Right atrium auricular region (tissue), 2 donors: ENCODE results near the gene TSPAN3. TPM values are rescaled to one million over a fixed set of nuclear protein-coding genes. Genes with fewer than 3 reads are reported as not detected.

Experiments
- DNase-seq: peaks from one replicate; pipeline ENCODE4 v3.0.0-alpha.2; 2019; ENCODE audit warnings: low spot score
- H3K27ac ChIP-seq, 2 donors: fragments of 200-600 bp; sonication (generic); 1 replicate in 1 of 2; 2 replicates in 1 of 2; pipeline ENCODE4 v1.5.1; 2016 to 2019
- H3K27me3 ChIP-seq, 2 donors: fragments of 200-600 bp; sonication (generic); one replicate each; pipeline versions ENCODE4 v1.5.1 to v1.6.0; 2017 to 2019
- H3K36me3 ChIP-seq: fragments of 200-600 bp; sonication (generic); one replicate; pipeline ENCODE4 v1.5.1; 2016
- H3K4me1 ChIP-seq, 2 donors: fragments of 200-600 bp; sonication (generic); one replicate each; pipeline versions ENCODE4 v1.5.1 to v1.6.0; 2017 to 2019
- H3K4me3 ChIP-seq, 2 donors: fragments of 200-600 bp; sonication (generic); 1 replicate in 1 of 2; 2 replicates in 1 of 2; pipeline ENCODE4 v1.5.1; 2017 to 2019; ENCODE audit warnings: mild to moderate bottlenecking in 1 of 2, moderate library complexity in 1 of 2
- H3K9me3 ChIP-seq, 2 donors: fragments of 200-600 bp; sonication (generic); one replicate each; pipeline ENCODE4 v1.5.1; 2019
- total RNA-seq, 2 donors: library from RNA; depleted of rRNA; stranded (reverse); fragments of >200 nt; gene quantifications; one replicate each; pipeline ENCODE4 v1.1.0, GENCODE V29; 2016
- TF ChIP-seq, protein P1 (sequence below), 2 donors: fragments of 200-600 bp; sonication (generic); IDR thresholded peaks; one replicate each; pipeline ENCODE4 v1.5.1; 2019; ENCODE audit warnings: antibody characterized with exemption in 2 of 2

TSPAN3 gene
- total RNA-seq, 2 donors from 2014 or later: 191 to 361 TPM

DNA sequence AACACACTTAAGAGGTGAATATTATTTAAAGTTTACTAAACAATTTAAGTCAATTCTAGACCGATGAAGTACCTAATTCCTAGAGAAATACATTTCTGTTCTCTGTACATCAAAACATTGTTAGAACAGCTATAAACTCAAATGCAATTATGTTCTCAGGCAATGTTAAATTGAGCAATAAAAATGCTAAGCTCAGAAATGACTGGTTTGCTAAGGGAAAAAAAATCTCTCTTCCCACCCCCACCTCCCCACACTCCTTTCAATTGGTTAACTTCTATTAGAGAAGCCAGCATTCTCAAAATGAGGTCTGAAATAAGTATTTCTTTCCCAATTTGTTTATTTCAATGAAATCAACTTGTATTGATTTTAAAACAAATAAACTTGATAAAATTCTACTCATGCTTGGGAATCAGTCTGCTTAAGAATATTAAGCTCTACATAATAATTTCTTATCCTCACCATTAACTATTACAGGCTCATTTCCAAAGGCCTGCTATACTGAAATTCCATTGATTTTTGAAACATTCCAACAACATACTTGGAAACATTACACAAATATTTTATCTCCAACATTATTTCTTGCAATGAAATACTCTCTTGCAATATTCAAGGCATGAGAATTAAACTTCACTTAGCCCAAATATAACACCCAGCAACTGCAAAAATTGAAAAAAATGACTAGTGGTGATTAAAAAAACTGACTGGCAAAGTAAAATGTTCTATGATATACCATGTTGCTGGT lies 22.6 kb downstream of the TSPAN3 start:
- Histone ChIP-seq H3K4me1 (peaks cover 0 to 12% of the 10 kb centered on the region in 2 donors), H3K9me3 (no peaks in the 10 kb centered on the region), H3K27me3 (no peaks in the 10 kb centered on the region), H3K27ac (no peak overlapping the region), H3K4me3 (no peak overlapping the region), H3K36me3 (peaks cover 38% of the 10 kb centered on the region)
- TF ChIP-seq, protein P1, sequence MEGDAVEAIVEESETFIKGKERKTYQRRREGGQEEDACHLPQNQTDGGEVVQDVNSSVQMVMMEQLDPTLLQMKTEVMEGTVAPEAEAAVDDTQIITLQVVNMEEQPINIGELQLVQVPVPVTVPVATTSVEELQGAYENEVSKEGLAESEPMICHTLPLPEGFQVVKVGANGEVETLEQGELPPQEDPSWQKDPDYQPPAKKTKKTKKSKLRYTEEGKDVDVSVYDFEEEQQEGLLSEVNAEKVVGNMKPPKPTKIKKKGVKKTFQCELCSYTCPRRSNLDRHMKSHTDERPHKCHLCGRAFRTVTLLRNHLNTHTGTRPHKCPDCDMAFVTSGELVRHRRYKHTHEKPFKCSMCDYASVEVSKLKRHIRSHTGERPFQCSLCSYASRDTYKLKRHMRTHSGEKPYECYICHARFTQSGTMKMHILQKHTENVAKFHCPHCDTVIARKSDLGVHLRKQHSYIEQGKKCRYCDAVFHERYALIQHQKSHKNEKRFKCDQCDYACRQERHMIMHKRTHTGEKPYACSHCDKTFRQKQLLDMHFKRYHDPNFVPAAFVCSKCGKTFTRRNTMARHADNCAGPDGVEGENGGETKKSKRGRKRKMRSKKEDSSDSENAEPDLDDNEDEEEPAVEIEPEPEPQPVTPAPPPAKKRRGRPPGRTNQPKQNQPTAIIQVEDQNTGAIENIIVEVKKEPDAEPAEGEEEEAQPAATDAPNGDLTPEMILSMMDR (IDR thresholded peaks at IDR 0.05): no peak
- no peak for DNase-seq

DNA sequence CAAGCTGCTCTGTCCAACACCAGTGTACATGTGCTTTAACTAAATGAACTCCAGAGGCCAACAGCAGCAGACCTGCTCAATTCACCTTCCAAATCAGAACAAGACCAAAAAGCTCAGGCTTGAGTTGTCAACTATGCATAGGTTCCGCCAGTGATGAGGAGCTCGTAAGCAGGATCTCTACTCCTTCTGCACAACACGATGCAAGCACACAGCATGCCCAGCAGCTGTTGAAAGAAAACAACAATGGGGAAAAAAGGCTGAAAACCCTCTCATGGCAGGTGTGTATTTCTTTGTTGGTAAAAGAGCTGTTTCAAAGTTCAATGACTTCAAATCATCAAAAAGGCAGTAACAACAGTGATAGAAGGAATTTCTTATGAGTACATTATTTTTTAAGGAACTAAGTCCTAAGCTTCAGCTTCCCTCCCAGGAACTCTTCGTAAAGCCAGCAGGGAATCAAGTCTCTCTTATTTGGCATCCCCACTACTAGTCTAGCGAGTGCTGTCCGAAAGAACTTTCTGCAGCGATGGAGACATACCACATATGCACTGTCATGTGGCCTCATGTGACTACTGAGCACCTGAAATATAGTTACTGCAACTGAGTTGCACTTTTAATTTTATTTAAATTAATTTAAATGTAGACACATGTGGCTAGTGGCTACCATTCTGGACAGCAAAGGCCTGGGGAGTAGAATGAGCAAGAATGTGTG lies 24.1 kb downstream of the TSPAN3 start:
- Histone ChIP-seq H3K36me3 (peaks cover 33% of the 10 kb centered on the region), H3K4me3 (no peak overlapping the region), H3K27ac (no peak overlapping the region)

DNA sequence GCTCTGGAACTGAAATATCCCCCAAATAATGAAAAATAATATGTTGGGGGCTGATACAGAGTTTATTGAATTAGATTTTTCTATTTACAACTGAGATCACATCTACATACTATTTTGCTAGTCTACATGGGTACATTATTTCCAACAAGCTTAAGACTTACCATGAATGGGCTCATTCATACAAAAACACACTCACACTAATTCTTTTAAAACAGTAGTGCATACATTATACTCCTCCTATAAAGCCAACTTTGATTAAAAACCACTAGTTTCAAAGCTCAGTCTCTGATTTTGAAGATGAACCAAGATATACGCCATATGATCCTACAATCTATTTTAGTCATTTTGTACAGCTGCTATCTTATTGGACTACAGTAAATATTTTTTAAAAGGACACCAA lies 24.9 kb downstream of the TSPAN3 start:
- Histone ChIP-seq H3K4me3 (no peak overlapping the region), H3K9me3 (no peaks in the 10 kb centered on the region), H3K36me3 (peaks cover 26% of the 10 kb centered on the region), H3K27ac (no peak overlapping the region), H3K4me1 (peaks cover 0 to 12% of the 10 kb centered on the region in 2 donors), H3K27me3 (no peaks in the 10 kb centered on the region)
- TF ChIP-seq, protein P1 (IDR thresholded peaks at IDR 0.05): no peak
- no peak for DNase-seq

More for the DNA sequence above, 24.1 kb downstream of the TSPAN3 start:
- peaks cover 0 to 12% of the 10 kb centered on the region in 2 donors for H3K4me1 ChIP-seq
- DNase-seq: no peak
- TF ChIP-seq, protein P1 (IDR thresholded peaks at IDR 0.05): no peak
- H3K9me3 ChIP-seq: no peaks in the 10 kb centered on the region
- H3K27me3 ChIP-seq: no peaks in the 10 kb centered on the region

DNA sequence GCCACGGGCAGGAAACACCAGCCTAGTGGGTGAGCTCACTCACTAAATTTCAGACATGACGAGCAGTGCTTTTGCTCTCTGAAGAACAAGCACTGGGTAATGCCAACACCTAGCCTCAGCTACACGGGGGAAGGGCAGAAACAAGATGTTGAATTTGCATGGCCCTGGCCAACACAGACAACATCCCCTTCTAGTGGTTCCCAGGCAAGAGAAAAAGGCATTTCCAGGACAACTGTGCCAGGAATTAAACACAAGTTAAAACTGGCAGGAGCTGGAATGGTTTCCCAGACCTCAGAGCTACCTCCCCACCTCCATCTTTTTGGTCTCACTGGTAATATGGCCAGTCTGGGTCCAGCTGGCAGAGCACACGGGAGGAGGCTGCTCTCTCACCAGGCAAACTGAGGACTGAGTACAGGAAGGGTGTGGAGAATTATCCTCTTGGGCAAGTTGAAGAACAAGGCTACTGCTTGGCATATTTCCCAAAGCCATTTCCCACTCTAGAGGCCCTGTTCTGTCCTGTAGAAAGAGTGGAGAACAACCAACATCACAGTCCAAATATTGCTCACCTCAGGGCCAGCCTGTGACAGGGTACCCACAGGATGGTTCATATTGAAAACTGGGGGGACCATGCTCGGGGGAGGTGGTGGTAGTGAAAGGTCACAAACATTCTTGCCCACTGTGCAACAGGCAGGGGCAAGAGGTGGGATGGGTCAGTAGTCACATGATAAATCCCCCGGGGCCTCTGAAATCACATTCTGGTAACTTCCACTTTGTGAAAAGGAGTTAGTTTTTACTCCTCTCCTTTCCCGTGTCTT lies 26.5 kb downstream of the TSPAN3 start:
- H3K36me3 ChIP-seq: peaks cover 24% of the 10 kb centered on the region
- TF ChIP-seq, protein P1 (IDR thresholded peaks at IDR 0.05): no peak
- H3K4me3 ChIP-seq: no peak overlapping the region
- no peak overlapping the region for H3K27ac ChIP-seq
- no peaks in the 10 kb centered on the region for H3K27me3 ChIP-seq
- peak; percentile 57 for DNase-seq
- peaks cover 0 to 21% of the 10 kb centered on the region in 2 donors for H3K4me1 ChIP-seq
- H3K9me3 ChIP-seq: no peaks in the 10 kb centered on the region

DNA sequence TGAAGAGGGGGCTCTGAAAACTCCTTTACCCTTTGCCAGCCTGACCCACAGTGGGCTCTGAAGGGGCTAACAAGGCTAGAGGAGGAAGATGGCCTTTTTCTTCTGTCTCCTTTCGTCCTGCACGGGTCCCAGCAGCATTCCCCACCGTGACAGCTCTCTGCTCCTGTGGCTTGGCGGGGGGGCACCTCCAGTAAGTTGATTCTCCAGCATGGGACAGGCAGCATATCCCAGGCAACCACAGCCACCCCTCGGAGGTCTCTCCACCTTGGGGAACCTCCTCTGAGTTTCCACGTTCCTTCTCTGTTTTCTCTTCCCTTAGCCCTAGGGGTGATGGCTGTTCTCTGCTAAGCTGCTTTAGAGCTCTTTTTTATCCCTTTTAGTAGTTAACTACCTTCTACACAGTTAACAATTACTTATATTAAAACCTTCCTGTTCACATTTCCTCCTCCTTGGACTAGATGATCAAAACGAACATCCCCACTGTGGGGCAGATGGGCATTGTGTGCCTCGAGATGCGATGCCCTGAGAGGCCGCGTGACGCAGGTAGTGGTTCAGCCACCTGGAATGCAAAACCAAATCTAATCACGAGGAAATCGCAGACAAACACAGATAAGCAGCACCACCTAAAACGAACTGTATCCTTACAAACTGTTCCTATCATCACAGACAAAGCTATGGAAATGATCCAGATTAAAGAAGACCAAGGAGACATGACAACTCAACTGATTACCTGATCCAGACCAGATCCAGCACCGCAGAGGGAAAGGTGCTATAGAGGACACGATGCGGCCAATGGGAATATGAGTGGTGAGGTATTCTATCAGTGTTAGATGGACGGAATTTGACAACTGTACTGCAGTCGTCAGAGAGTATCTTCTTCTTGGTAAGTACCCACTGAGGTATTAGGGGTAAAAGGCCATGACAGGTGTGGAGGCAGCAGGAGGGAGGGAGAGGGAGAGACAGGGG lies 27.7 kb downstream of the TSPAN3 start:
- Histone ChIP-seq H3K36me3 (peaks cover 24% of the 10 kb centered on the region), H3K4me3 (no peak overlapping the region), H3K27ac (no peak overlapping the region), H3K27me3 (no peaks in the 10 kb centered on the region), H3K9me3 (no peaks in the 10 kb centered on the region), H3K4me1 (peaks cover 0 to 33% of the 10 kb centered on the region in 2 donors)
- TF ChIP-seq, protein P1 (IDR thresholded peaks at IDR 0.05): no peak
- no peak for DNase-seq
